Peyer's patch (tissue), 4 donors: Measurements from ENCODE around the gene AMBP.

Experiments
- POLR2A ChIP-seq, 2 donors: fragments of 450-650 bp; IDR thresholded peaks; one replicate each; pipeline ENCODE4 v1.5.1; 2017; ENCODE audit warnings: antibody characterized with exemption in 2 of 2, mild to moderate bottlenecking in 2 of 2, moderate library complexity in 2 of 2
- TF ChIP-seq, protein P1 (sequence below), 6 experiments: fragments of 450-650 bp in 4 of 6; fragments of 200-600 bp in 2 of 6; sonication (generic) in 1 of 6; IDR thresholded peaks; one replicate each; pipeline ENCODE4 v1.5.1; 2017 to 2019; ENCODE audit warnings: antibody characterized with exemption in 6 of 6, mild to moderate bottlenecking in 3 of 6, moderate library complexity in 1 of 6

DNA sequence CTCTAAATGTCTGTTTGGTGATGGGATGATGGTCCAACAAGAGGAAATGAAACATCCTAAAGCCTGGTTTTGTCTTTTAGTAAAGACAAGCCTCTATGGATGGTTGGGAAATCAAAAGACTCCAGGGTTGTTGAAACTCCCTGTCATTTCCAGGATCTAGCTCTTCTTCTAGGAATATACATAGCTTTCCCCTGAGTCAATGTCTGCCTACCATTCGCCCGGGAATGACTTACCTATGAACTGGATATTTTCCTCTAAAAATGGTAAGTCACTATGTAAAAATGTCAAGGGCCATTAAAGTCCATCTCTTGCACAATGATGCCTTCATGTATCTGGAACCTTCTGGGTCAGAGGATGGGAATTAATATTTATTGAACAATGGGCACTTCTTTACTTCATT, 32.1 kb upstream of the AMBP start:
- no peak for TF ChIP-seq POLR2A (IDR thresholded peaks at IDR 0.05)
- TF ChIP-seq, protein P1, sequence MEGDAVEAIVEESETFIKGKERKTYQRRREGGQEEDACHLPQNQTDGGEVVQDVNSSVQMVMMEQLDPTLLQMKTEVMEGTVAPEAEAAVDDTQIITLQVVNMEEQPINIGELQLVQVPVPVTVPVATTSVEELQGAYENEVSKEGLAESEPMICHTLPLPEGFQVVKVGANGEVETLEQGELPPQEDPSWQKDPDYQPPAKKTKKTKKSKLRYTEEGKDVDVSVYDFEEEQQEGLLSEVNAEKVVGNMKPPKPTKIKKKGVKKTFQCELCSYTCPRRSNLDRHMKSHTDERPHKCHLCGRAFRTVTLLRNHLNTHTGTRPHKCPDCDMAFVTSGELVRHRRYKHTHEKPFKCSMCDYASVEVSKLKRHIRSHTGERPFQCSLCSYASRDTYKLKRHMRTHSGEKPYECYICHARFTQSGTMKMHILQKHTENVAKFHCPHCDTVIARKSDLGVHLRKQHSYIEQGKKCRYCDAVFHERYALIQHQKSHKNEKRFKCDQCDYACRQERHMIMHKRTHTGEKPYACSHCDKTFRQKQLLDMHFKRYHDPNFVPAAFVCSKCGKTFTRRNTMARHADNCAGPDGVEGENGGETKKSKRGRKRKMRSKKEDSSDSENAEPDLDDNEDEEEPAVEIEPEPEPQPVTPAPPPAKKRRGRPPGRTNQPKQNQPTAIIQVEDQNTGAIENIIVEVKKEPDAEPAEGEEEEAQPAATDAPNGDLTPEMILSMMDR (IDR thresholded peaks at IDR 0.05), result no peak
